Ishikawa (cell line): ENCODE data around the gene NPR2.

Experiments used
- CEBPB ChIP-seq: IDR thresholded peaks from 2 replicates; pipeline ENCODE4 v1.6.1; 2012
- CREB1 ChIP-seq: IDR thresholded peaks from 2 replicates; pipeline ENCODE4 v1.6.1; 2012; ENCODE audit warnings: low read depth
- EGR1 ChIP-seq: IDR thresholded peaks from 2 replicates; pipeline ENCODE4 v1.6.1; 2012
- EP300 ChIP-seq: IDR thresholded peaks from 2 replicates; pipeline ENCODE4 v1.6.1; 2012; ENCODE audit warnings: borderline replicate concordance
- FOXM1 ChIP-seq: IDR thresholded peaks from 2 replicates; pipeline ENCODE4 v1.6.1; 2012; ENCODE audit warnings: low read depth, borderline replicate concordance
- NFIC ChIP-seq: IDR thresholded peaks from 2 replicates; pipeline ENCODE4 v1.6.1; 2012
- RAD21 ChIP-seq: IDR thresholded peaks from 2 replicates; pipeline ENCODE4 v1.6.1; 2012; ENCODE audit warnings: low read depth
- REST ChIP-seq: IDR thresholded peaks from 2 replicates; pipeline ENCODE4 v1.6.1; 2012; ENCODE audit warnings: low read depth, mild to moderate bottlenecking
- TAF1 ChIP-seq: IDR thresholded peaks from 2 replicates; pipeline ENCODE4 v1.6.1; 2012; ENCODE audit warnings: low read depth, mild to moderate bottlenecking
- TCF12 ChIP-seq: IDR thresholded peaks from 2 replicates; pipeline ENCODE4 v1.6.1; 2012; ENCODE audit warnings: low read depth
- TEAD4 ChIP-seq: IDR thresholded peaks from 2 replicates; pipeline ENCODE4 v1.6.1; 2012
- USF1 ChIP-seq: IDR thresholded peaks from 2 replicates; pipeline ENCODE4 v1.6.1; 2012
- YY1 ChIP-seq: IDR thresholded peaks from 2 replicates; pipeline ENCODE4 v1.6.1; 2012; ENCODE audit warnings: low read depth
- ZBTB7A ChIP-seq: IDR thresholded peaks from 2 replicates; pipeline ENCODE4 v1.6.1; 2012; ENCODE audit warnings: low read depth
- TF ChIP-seq, protein P1 (sequence below): IDR thresholded peaks from 2 replicates; pipeline ENCODE4 v1.6.1; 2012

Gene NPR2

GRCh38 chr9:35781066-35781465, 10.3 kb upstream of the NPR2 start:
- no peak for TF ChIP-seq FOXM1
- TF ChIP-seq REST, result no peak
- no peak for TF ChIP-seq YY1
- no peak for TF ChIP-seq EP300
- TF ChIP-seq TEAD4, result no peak
- no peak for TF ChIP-seq CREB1
- TF ChIP-seq CEBPB, result no peak
- no peak for TF ChIP-seq TCF12

- TF ChIP-seq EP300 (no peak), CREB1 (no peak), REST (no peak), TCF12 (no peak), NFIC (no peak), CEBPB (no peak), TAF1 (no peak), USF1 (no peak), TEAD4 (no peak), RAD21 (no peak), FOXM1 (no peak), ZBTB7A (no peak), EGR1 (no peak)
- TF ChIP-seq, protein P1, sequence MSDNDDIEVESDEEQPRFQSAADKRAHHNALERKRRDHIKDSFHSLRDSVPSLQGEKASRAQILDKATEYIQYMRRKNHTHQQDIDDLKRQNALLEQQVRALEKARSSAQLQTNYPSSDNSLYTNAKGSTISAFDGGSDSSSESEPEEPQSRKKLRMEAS, result no peak
Measured at GRCh38 chr9:35783418-35783817, 8.0 kb upstream of the NPR2 start.

DNA sequence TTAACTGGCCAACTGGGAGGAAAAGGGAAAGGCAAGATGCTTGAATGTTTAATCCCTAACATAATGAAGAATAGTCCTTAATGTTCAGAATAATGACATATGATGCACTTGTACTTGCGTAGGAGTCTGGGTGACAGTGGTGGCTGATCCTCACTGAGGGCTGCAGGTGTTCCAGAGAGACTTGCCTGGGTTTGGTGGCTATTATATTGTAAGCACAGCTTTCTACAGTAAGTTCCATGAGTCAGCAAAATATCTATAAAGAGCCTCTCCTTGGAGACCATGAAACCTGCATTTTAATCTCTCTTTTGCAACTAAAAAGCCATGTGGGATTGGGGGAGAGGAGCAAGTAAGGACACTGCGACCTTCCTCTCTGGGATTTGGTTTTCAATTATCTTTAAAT, 1.9 kb upstream of the NPR2 start:
- TF ChIP-seq YY1 (no peak), CREB1 (no peak), EGR1 (no peak), FOXM1 (no peak), CEBPB (no peak), EP300 (no peak), RAD21 (no peak), TCF12 (no peak), TAF1 (no peak), ZBTB7A (no peak), REST (no peak), NFIC (no peak), USF1 (no peak), TEAD4 (no peak)
- TF ChIP-seq, protein P1, result no peak

- TF ChIP-seq TAF1 (no peak), FOXM1 (no peak), ZBTB7A (no peak), CREB1 (no peak), EGR1 (no peak), REST (no peak), RAD21 (no peak)
Measured at GRCh38 chr9:35790025-35790384, 1.4 kb upstream of the NPR2 start.
